Measurements from ENCODE around the gene VPS13D.

Gene VPS13D

GRCh38 chr1:12424793-12425192, 195.0 kb downstream of the VPS13D start:
- H2AFZ ChIP-seq (ENCODE audit: low read depth, low read length), result no peak overlapping the region
- no peaks in the 10 kb centered on the region for H3K4me1 ChIP-seq (ENCODE audit: insufficient read depth, low read length)
- no peak for TF ChIP-seq CTCF (IDR thresholded peaks at IDR 0.05; ENCODE audit: borderline replicate concordance, extremely low read depth, low read length, poor library complexity, severe bottlenecking)
- no peak for TF ChIP-seq EZH2 (IDR thresholded peaks at IDR 0.05; ENCODE audit: borderline replicate concordance, low read depth, low read length, severe bottlenecking)
- no peaks in the 10 kb centered on the region for H3K79me2 ChIP-seq (ENCODE audit: insufficient read depth, low read length)
- H3K36me3 ChIP-seq (ENCODE audit: insufficient read depth, low read length), result peaks cover 3% of the 10 kb centered on the region; the same call in 1 of the 2 replicates
- ATAC-seq (ENCODE audit: insufficient read depth, low read depth), result no peak
- H4K20me1 ChIP-seq (ENCODE audit: insufficient read depth, low read length), result no peaks in the 10 kb centered on the region
- H3K27me3 ChIP-seq (ENCODE audit: insufficient read depth, low read length, poor library complexity), result no peaks in the 10 kb centered on the region
- no peak overlapping the region for H3K4me3 ChIP-seq (ENCODE audit: low read depth in 1 of 2, low read length in 2 of 2)
- no peaks in the 10 kb centered on the region for H3K9me3 ChIP-seq (ENCODE audit: insufficient read depth, low read length, severe bottlenecking)
- no peak overlapping the region for H3K27ac ChIP-seq (ENCODE audit: low read length)
- no peak overlapping the region for H3K9ac ChIP-seq (ENCODE audit: low read depth, low read length)
- DNase-seq, result no peak
- no peak overlapping the region for H3K4me2 ChIP-seq (ENCODE audit: insufficient read depth, low read length)

- Histone ChIP-seq H3K4me2 (ENCODE audit: insufficient read depth, low read length) (no peak overlapping the region), H3K9ac (ENCODE audit: low read depth, low read length) (no peak overlapping the region), H3K36me3 (ENCODE audit: insufficient read depth, low read length) (peaks cover 3% of the 10 kb centered on the region), H3K27me3 (ENCODE audit: insufficient read depth, low read length, poor library complexity) (no peaks in the 10 kb centered on the region), H3K79me2 (ENCODE audit: insufficient read depth, low read length) (no peaks in the 10 kb centered on the region), H4K20me1 (ENCODE audit: insufficient read depth, low read length) (no peaks in the 10 kb centered on the region), H3K4me1 (ENCODE audit: insufficient read depth, low read length) (no peaks in the 10 kb centered on the region), H3K27ac (ENCODE audit: low read length) (no peak overlapping the region), H3K9me3 (ENCODE audit: insufficient read depth, low read length, severe bottlenecking) (no peaks in the 10 kb centered on the region), H3K4me3 (ENCODE audit: low read depth in 1 of 2, low read length in 2 of 2) (no peak overlapping the region), H2AFZ (ENCODE audit: low read depth, low read length) (no peak overlapping the region)
- no peak for ATAC-seq (ENCODE audit: insufficient read depth, low read depth)
- no peak for DNase-seq
- no peak for TF ChIP-seq CTCF (IDR thresholded peaks at IDR 0.05; ENCODE audit: borderline replicate concordance, extremely low read depth, low read length, poor library complexity, severe bottlenecking)
- TF ChIP-seq EZH2 (IDR thresholded peaks at IDR 0.05; ENCODE audit: borderline replicate concordance, low read depth, low read length, severe bottlenecking), result no peak
These were observed 196.2 kb downstream of the VPS13D start for GRCh38 chr1:12426030-12426429.

GRCh38 chr1:12428334-12428733, 198.5 kb downstream of the VPS13D start:
- H4K20me1 ChIP-seq (ENCODE audit: insufficient read depth, low read length), result no peaks in the 10 kb centered on the region
- peaks cover 11% of the 10 kb centered on the region for H3K4me1 ChIP-seq (ENCODE audit: insufficient read depth, low read length)
- H3K4me3 ChIP-seq (ENCODE audit: low read depth in 1 of 2, low read length in 2 of 2), result no peak overlapping the region
- no peak overlapping the region for H2AFZ ChIP-seq (ENCODE audit: low read depth, low read length)
- H3K9ac ChIP-seq (ENCODE audit: low read depth, low read length), result no peak overlapping the region
- TF ChIP-seq CTCF (IDR thresholded peaks at IDR 0.05; ENCODE audit: borderline replicate concordance, extremely low read depth, low read length, poor library complexity, severe bottlenecking), result no peak
- no peak for TF ChIP-seq EZH2 (IDR thresholded peaks at IDR 0.05; ENCODE audit: borderline replicate concordance, low read depth, low read length, severe bottlenecking)
- H3K27ac ChIP-seq (ENCODE audit: low read length), result no peak overlapping the region
- no peaks in the 10 kb centered on the region for H3K79me2 ChIP-seq (ENCODE audit: insufficient read depth, low read length)
- H3K27me3 ChIP-seq (ENCODE audit: insufficient read depth, low read length, poor library complexity), result no peaks in the 10 kb centered on the region
- no peak overlapping the region for H3K4me2 ChIP-seq (ENCODE audit: insufficient read depth, low read length)
- DNase-seq, result no peak
- H3K36me3 ChIP-seq (ENCODE audit: insufficient read depth, low read length), result no peaks in the 10 kb centered on the region; the same call in 1 of the 2 replicates
- no peaks in the 10 kb centered on the region for H3K9me3 ChIP-seq (ENCODE audit: insufficient read depth, low read length, severe bottlenecking)
- ATAC-seq (ENCODE audit: insufficient read depth, low read depth), result no peak

GRCh38 chr1:12430525-12430924, 200.7 kb downstream of the VPS13D start:
- no peak for ATAC-seq (ENCODE audit: insufficient read depth, low read depth)
- Histone ChIP-seq H3K27me3 (ENCODE audit: insufficient read depth, low read length, poor library complexity) (no peaks in the 10 kb centered on the region), H2AFZ (ENCODE audit: low read depth, low read length) (no peak overlapping the region), H3K9ac (ENCODE audit: low read depth, low read length) (no peak overlapping the region), H3K79me2 (ENCODE audit: insufficient read depth, low read length) (no peaks in the 10 kb centered on the region), H3K4me3 (ENCODE audit: low read depth in 1 of 2, low read length in 2 of 2) (no peak overlapping the region), H3K9me3 (ENCODE audit: insufficient read depth, low read length, severe bottlenecking) (no peaks in the 10 kb centered on the region), H4K20me1 (ENCODE audit: insufficient read depth, low read length) (no peaks in the 10 kb centered on the region), H3K4me1 (ENCODE audit: insufficient read depth, low read length) (peaks cover 33% of the 10 kb centered on the region), H3K36me3 (ENCODE audit: insufficient read depth, low read length) (no peaks in the 10 kb centered on the region; the same call in 1 of the 2 replicates), H3K4me2 (ENCODE audit: insufficient read depth, low read length) (no peak overlapping the region), H3K27ac (ENCODE audit: low read length) (no peak overlapping the region)
- no peak for DNase-seq
- no peak for TF ChIP-seq EZH2 (IDR thresholded peaks at IDR 0.05; ENCODE audit: borderline replicate concordance, low read depth, low read length, severe bottlenecking)
- no peak for TF ChIP-seq CTCF (IDR thresholded peaks at IDR 0.05; ENCODE audit: borderline replicate concordance, extremely low read depth, low read length, poor library complexity, severe bottlenecking)
